HG02610 (cell line): ENCODE results near the gene SPECC1.
"Not testable (repeated sequence)": the region's sequence is repeated elsewhere in the genome, so short reads cannot be mapped to it uniquely, and the experiment has no call there.

Experiments
- ATAC-seq: cut with Tn5 transposase; IDR thresholded peaks from one replicate; pipeline ENCODE4 v1.9.1; 2021; ENCODE audit warnings: mild to moderate bottlenecking, moderate library complexity; ENCODE audit not compliant: unreplicated experiment

The SPECC1 gene

DNA sequence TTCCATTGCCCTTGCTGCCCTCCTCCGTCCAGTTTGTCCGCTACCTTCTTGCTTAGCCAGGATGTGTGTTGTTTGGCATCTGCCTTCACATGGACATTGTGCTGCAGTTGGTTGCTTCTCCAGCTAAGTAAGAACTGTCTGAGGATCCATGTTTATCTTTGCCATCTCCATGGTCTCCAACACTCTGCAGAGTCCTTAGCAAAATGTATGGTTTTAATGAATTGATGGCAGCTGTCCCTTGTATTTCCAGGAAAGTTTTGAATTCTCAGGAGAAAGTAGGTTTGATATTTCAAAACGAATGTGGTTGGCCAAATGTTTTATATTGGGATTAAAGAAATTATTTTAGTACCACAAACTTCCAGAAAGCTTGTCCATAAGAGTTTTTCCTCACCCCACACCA lies 160.9 kb downstream of the SPECC1 start:
- no peak for ATAC-seq

DNA sequence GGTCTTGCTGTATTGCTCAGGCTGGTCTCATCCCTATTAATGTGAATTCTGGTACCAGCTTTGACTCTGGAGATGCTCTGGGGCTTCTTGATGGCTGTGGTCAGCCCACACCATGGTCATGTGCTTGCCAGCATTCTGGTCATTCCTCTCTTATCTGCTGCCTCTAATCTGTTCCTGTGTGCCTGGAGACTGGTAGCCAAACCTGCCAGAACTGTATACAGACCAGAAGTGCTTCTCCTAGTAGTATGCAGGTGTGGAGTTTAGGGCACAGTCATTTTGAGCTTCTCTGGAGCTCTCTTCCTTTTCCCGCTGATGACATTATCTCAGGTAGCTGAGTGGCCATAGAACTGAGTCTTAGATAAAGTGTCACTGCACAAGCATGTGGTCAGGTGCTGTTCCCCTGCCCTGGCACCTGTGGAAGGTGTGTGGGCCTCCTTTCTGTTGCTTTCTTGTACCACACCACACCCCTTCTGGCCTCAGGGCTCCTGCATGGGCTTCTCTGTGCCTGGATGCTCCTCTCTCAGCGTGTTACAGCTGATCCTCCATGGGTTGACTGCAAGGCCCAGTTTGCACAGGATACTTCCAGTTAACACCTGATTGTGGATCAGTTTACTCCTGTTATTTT lies 162.7 kb downstream of the SPECC1 start:
- ATAC-seq = no peak

DNA sequence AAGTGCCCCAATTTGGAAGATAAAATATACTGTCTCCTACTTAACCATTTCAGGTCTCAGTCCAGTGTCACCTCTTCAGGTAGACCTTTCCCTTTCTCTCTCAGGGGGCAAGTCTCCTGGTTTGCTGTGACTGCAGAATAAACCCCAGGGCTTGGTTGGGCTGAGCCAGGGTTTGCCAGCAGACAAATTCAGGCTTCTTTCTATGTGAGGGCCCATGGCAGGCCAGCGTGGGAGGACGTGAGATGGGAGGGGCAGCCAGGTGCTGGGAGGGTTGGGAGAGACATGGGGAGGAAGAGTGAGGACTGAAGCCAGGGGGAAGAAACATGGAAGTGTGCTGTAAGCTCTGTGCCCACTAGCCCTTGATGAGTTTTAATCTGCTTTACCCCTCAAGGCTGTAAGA lies 163.2 kb downstream of the SPECC1 start:
- ATAC-seq = no peak

DNA sequence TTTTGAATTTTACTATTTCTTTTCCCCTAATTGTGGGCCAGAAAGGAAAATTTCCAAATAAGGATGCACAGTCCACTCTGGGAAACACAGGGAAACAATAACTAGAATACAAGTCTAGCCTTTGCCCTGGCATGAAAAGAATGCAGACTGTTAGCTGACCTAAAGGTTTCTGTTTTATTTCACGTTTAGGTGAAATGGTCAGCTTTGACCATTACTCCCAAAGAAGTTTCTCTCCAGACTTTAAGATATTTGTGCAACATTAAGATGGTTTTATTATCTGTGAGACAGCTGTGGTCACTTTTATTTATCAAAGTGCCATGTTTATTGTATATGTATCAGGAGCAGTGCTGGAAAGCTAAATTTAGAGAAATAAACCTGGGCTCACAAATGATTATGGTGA lies 163.9 kb downstream of the SPECC1 start:
- no peak for ATAC-seq

DNA sequence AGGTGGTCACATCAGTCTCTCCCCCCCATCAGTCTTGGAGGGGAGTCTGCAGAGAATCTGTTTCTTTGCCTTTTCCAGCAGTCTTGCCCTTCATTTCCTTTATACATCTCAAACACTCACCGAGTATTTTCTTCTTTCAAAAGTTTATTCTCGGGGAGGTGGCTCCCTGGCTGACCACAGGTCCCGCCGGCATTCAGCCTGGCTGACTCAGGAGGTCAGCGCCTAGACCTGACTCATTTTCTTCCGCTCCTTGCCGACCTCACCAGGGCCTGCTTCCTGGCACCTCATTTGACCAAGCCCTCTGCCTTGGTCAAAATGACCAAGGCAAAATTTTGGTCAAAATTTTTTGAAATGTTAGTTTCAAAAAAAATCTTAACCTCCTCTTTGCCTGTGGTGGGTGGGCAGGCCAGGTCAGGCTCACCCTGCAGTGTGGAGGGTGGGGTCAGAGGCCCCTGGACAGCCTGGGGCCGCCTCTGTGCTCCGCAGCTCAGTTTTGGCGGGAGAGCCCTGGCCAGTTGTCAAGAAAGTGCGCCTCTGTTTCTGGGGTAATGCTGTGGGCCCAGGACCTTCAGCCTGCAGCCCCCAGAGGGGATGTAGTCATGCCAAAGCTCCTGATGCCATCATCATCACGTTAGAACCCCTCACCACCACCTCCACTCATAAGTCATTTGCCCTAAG lies 165.6 kb downstream of the SPECC1 start:
- no peak for ATAC-seq

DNA sequence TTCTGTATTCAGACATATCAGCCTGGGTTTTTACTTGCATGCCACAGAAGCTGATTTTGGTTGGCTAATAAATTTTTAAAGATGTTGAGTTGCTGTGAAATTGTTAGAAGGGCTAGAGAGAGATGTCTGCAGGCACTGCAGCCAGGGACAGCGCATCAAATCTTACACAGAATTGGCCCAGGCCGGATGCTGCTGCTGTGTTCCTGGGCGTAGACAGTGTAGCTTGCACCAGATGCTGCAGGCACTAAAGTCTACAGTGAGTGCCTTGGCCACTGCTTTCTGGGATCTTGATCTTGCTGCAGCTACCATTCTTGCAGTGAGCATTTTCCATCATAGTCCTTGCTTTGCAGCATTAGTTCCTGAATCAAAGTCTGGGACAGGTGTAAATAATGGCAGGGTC lies 169.9 kb downstream of the SPECC1 start:
- no peak for ATAC-seq

DNA sequence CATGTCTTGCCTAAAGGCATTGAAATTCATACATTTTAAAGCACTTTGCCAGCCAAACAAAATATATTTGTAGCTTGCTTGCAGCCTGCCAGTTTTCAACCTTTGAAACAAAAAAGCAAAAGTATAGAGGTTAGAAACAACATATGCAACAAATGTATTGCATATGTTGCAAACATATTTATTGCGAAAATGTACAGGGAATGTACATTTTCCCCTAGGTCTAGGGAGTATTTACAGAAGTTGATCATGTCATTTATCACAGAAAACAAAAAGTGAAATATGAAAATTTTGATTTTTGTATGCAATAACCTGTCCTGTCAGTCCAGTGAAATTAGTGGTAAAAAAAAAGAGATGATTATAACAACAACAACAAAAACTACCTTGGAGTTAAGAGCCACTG lies 171.5 kb downstream of the SPECC1 start:
- no peak for ATAC-seq

DNA sequence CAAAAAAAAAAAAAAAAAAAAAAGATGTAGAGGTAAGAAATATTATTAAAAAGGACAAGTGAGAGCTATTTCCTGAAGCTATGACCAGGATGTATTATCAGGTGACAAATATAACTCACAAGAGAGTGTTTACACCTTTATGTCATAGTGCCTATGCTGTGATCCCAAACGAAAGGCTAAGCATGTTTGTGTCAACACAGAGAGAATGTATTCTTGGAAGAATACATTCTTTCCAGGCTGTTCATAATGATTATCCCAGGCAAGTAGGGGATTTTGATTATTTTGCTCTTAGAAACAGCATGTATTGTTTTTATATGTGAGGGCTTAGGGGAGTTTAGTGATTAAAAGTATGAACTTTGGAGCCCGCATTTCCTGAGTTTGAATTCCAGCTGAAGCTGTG lies 175.0 kb downstream of the SPECC1 start:
- ATAC-seq = no peak

DNA sequence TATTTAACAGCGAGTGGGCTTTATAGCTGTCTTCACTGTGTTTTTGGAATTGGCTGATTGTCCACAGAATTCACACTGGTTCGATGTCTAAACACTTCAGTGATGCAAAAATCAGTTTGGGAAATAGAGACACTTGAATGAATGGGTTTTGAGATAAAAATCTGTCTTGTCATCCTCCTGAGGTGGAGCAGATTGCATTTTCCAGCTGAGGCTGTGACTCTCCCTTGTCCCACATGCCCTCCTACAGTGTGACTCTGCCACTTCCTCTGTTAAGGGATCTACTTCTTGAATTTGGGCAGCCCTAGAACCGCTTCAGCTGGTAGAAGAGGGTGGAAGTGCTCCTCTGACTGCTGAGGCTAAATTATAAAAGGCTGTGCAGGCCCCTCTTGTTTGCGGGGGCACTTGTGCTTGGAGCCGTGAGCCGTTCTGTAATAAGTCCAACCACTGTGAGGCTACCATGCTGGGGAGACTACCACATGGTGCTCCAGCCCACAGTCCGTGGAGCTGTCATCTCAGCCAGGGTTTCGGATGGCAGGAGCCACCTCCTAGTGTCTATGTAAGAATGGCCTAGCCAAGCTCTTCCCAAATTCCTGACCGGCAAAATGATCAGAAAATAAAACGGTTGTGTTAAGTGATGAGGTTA lies 175.9 kb downstream of the SPECC1 start:
- no peak for ATAC-seq

DNA sequence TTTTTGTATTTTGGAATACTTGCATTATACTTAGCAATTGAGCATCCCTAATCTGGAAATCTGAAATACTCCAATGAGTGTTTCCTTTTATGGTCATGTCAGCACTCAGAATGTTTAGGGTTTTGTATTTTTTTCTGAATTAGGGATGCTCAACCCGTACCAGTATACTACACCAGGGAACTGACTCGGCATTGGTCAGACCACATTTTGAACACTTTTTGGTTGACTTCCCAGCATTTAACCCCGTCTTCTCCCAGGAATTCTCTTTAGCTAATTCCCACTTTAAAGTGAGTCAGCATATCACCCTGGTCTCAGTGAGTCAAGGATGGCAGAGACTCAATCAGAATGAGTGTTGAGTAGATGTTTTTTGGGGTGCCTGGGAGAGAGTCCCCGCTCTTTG lies 177.9 kb downstream of the SPECC1 start:
- ATAC-seq = no peak

DNA sequence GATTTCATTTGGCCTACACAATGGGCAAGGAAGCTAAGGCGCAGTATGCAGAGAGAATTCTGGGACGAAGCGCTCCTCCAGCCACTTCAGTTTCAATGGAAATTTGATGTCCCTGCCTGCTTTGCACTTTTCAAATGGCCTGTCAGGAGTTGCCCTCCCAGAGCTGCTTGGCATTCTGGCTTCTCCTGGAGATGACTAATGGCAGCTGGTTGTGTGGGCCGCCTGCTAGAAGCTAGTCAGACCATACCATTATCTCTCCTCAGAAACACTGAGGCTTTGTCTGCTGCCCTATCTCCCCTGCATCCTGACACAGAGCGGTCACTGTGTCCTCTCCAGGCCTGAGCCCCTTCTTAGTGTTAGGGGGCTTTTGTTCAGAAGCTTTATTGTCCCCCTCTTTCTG lies 180.1 kb downstream of the SPECC1 start:
- no peak for ATAC-seq

DNA sequence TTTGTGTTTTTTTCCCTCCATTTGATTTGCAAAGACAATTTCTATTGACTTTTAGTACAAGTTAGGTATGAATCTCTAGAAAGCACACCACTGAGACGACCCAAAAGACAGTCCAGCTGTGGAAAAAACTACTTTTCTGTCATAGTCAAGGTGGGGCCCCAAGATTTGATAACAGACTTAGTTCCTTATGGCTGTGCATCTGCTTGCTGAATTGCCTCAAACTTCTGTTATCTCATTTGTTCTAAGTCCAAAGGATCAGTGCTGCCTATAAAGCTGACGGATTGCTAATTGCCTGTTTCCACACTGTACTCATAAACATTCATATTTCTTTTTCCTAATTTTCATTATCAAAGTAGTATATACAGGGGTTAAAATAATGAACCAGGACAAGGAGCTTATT lies 180.8 kb downstream of the SPECC1 start:
- no peak for ATAC-seq

DNA sequence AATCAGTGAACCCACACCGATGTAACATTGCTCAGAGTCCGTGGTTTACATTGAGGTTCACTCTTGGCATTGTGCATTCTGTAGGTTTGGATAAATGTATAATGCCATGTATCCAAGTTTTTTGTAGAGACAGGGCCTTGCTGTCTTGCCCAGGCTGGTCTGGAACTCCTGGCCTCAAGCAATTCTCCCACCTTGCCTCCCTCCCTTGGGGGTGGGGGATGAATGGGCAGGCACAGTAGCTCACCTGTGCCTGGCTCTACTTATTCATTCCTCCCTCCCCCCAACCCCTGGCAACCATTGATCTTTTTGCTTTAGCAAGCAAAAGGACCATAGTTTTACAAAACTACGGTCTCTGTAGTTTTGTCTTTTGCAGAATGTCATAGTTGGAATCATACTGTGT lies 181.4 kb downstream of the SPECC1 start:
- ATAC-seq = no peak

DNA sequence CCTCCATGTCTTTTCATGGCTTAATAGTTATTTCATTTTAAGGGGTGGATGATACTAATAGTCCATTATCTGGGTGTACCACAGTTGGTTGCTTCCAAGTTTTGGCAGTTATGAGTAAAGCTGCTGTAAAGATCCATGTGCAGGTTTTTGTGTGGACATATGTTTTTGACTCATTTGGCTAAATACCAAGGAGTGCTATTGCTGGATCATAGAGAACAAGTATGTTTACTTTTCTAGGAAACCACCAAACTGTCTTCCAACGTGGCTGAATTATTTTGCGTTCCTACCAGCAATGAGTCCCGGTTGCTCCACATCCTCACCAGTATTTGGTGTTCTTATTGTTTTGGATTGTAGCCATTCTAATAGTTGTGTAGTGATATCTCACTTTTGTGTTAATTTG lies 181.9 kb downstream of the SPECC1 start:
- no peak for ATAC-seq

DNA sequence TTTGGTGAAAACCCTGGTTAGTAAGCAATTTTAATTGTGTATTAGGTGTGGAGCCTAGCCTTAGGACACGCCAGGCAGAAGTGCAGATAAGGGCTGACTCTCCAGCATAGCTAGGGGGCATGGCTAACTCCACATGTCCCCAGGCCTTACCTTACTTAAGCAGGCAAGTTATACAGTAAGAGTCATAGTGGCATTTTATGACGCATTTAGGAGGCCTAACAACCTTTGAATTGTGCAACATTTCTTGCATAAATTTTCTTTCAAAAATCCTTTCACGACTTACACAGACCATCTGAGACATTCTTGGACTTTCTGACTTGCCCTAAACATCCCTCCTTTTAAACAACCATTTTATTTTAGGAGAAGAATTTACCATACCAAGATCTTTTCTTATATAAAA lies 187.1 kb downstream of the SPECC1 start:
- ATAC-seq = not testable (repeated sequence)

DNA sequence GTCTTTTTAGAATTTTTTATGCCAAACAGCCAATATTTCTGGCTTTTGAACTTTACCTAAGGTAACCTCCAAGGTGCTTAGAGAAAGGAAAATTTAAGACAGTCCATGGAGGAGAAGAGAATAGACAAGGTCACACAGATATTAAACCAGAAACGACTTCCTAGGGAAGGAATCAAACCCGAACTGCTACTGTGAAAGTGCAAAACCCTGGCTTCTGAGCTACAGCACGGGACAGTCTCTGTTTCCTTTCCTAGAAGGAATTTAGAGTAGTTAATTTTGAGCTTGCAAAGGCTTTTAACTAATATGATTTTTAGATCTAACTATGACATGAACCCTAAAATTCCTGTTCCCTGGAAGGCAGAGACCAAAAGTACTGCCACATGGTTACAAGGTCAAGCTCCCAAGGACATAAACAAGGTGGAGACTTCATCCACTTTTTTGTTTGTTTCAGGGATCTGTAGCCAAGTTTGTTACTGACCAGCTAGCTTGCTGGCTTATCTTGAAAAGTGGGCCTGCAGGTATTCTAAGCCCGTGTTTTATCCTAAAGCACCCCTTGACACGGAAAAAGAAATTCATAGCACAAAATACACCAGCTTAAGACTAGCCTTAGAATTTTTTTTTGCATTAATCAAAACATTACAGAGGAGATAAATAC lies 188.2 kb downstream of the SPECC1 start:
- ATAC-seq = no peak

DNA sequence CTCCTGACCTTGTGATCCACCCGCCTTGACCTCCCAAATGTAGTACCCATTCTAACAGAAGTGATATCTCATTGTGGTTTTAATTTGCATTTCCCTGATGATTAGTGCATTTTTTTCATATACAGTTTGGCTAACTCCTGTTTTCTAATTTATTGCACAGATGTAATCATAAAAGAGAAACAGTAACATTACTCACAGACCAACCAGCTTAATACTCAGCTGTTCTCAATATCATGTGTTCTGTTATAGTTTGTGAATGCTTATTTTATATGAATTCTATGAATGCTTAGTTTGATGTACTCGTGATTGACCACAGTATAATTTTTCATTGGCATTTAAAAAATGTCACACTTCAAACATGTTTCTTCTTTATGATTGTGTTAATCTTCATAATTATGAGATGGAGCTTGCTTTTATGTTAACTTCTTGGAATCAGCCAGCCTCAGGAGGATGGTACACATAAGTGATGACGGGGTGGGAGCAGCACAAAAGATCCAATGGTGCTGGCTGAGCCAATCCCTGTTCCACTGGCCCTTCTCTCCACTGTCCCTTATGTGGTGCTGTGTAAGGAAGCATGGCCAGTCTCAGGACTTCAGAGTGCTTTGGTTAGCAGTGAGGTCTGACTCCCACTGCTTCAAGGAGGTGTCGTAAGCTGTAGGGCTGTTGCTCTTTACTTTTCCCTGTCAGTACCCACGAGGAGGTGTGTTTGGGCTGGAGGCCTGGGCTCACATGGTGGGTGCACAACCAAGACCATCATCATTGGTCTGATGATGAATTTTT lies 191.0 kb downstream of the SPECC1 start:
- no peak for ATAC-seq

DNA sequence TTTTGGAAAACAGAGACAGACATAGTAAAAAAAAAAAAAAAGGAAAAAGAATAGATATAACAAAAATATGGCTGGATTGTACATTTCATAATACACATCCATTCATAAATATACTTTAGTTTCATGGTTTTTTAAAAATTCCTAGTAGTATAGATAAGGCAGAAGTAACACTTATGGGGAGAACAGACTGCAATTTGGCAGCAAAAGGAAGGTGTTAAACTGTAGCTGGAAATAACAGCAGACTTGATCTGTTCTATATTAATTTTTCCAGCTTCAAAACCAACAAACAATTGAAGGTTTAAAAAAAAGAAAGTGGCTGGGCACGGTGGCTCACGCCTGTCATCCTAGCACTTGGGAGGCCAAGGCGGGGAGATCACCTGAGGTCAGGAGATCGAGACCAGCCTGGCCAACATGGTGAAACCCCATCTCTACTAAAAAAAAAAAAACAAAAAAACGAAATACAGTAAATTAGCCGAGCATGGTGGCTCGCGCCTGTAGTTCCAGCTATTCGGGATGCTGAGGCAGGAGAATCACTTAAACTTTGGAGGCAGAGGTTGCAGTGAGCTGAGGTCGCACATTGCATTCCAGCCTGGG lies 191.8 kb downstream of the SPECC1 start:
- ATAC-seq = no peak

DNA sequence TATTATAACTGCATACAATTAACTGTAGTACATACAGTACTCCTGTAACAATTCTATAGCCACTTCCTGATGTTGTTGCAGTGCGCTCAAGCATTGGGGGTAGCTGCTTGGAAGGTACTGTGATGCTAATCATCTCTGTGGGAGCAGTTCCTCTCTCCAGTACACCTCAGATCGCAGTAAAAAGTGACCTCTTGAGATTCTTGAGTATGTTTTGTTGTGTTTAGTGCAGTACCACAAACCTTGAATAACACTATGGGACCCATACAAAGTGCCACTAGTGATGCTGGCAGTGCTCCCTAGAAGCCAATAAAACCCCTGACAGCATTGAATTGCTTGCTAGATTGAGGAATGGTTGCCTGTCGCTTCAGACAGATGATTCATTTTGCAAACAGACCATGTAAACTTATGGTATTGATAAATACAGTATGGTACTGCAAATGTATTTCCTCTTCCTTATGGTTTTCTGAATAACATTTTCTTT lies 193.0 kb downstream of the SPECC1 start:
- ATAC-seq = no peak

DNA sequence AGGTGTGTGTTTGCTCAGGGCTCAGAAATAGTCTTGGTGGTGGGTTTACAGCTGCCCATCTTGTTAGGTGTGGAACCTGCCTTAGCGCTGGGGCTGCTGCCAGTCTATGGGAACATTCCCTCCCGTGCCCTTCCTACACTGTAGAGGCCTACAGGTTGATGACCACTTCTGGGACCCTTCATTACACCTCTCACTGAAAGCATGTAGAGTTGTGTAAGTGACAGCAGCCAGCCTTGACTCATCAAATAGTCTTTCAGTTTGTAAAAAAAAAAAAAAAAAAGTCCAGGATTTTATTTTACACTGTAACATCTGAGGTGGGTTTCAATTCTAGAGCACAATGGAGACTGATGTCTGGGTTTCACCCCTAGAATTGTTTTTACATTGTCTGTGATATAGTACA lies 193.9 kb downstream of the SPECC1 start:
- ATAC-seq = no peak
